WTC11 (cell line): ENCODE results near the gene KCNN1. TPM values are rescaled to one million over a fixed set of nuclear protein-coding genes. Genes with fewer than 3 reads are reported as not detected.

Experiments
- ATAC-seq: fragments of 200-7000 bp; cut with Tn5 transposase; 2 replicates; pipeline ENCODE4 v1.10.0; 2021; ENCODE audit warnings: mild to moderate bottlenecking, moderate library complexity
- CTCF ChIA-PET: fragments of 300-600 bp; sonication (Branson Sonifier 250); formaldehyde crosslinking; loops from one replicate; lab custom pipeline; 2021; ENCODE audit warnings: antibody characterized with exemption; lab: Charles Lee
- POLR2A ChIA-PET: fragments of 350-600 bp; sonication (Branson Sonifier 250); formaldehyde crosslinking; loops from one replicate; lab custom pipeline; 2021; ENCODE audit warnings: antibody characterized with exemption; lab: Charles Lee
- DNase-seq: peaks from one replicate; pipeline ENCODE4 v3.0.0; 2021; ENCODE audit warnings: low spot score
- H3K27ac Mint-ChIP-seq: 2 replicates; pipeline ENCODE4 v1.8.0; 2021; ENCODE audit warnings: mixed read lengths
- H3K27me3 Mint-ChIP-seq: 2 replicates; pipeline ENCODE4 v1.8.0; 2021; ENCODE audit warnings: low read depth, mild to moderate bottlenecking, moderate library complexity, mixed read lengths
- H3K36me3 Mint-ChIP-seq: 2 replicates; pipeline ENCODE4 v1.8.0; 2021; ENCODE audit warnings: mixed read lengths
- H3K4me1 Mint-ChIP-seq: 2 replicates; pipeline ENCODE4 v1.8.0; 2022; ENCODE audit warnings: mixed read lengths
- H3K4me3 Mint-ChIP-seq: 2 replicates; pipeline ENCODE4 v1.8.0; 2021; ENCODE audit warnings: mild to moderate bottlenecking, moderate library complexity, mixed read lengths
- H3K9me3 Mint-ChIP-seq: 2 replicates; pipeline ENCODE4 v1.8.0; 2021; ENCODE audit warnings: mixed read lengths
- ATF1 ChIP-seq: sonication (generic); formaldehyde crosslinking; IDR thresholded peaks from 2 replicates; pipeline ENCODE4 v1.8.1; 2023; ENCODE audit warnings: mild to moderate bottlenecking, moderate library complexity, missing genetic modification reagents
- CBFB ChIP-seq: sonication (generic); formaldehyde crosslinking; IDR thresholded peaks from 2 replicates; pipeline ENCODE4 v1.8.1; 2022; ENCODE audit warnings: mild to moderate bottlenecking, low read depth, missing genetic modification reagents
- FOXJ3 ChIP-seq: sonication (generic); formaldehyde crosslinking; IDR thresholded peaks from 2 replicates; pipeline ENCODE4 v1.9.0; 2021; ENCODE audit warnings: missing genetic modification reagents, mild to moderate bottlenecking, borderline replicate concordance
- NR3C1 ChIP-seq: sonication (generic); formaldehyde crosslinking; conservative IDR thresholded peaks from 2 replicates; pipeline ENCODE4 v1.8.1; 2023; ENCODE audit warnings: low read depth, mild to moderate bottlenecking, missing genetic modification reagents
- SOX15 ChIP-seq: fragments of 250-450 bp; sonication (Bioruptor Pico); IDR thresholded peaks from 2 replicates; pipeline ENCODE4 v1.9.0; 2021; ENCODE audit warnings: mild to moderate bottlenecking
- SP1 ChIP-seq: sonication (generic); formaldehyde crosslinking; conservative IDR thresholded peaks from 2 replicates; pipeline ENCODE4 v1.8.1; 2022; ENCODE audit warnings: missing genetic modification reagents
- total RNA-seq: library from RNA; stranded (reverse); gene quantifications from 3 replicates; pipeline ENCODE4 v1.2.3, GENCODE V29; 2021
- TF ChIP-seq, protein P1 (sequence below): fragments of 250-450 bp; sonication (Bioruptor Pico); IDR thresholded peaks from 2 replicates; pipeline ENCODE4 v1.9.0; 2021; ENCODE audit warnings: mild to moderate bottlenecking
- TF ChIP-seq, protein P2 (sequence below): sonication (generic); formaldehyde crosslinking; IDR thresholded peaks from 2 replicates; pipeline ENCODE4 v1.8.0; 2022; ENCODE audit warnings: mild to moderate bottlenecking, missing genetic modification reagents
- TF ChIP-seq, protein P3 (sequence below): sonication (generic); formaldehyde crosslinking; IDR thresholded peaks from 2 replicates; pipeline ENCODE4 v1.8.1; 2022; ENCODE audit warnings: mild to moderate bottlenecking, moderate library complexity, missing genetic modification reagents
- TF ChIP-seq, protein P4 (sequence below): fragments of 250-450 bp; sonication (Bioruptor Pico); IDR thresholded peaks from 2 replicates; pipeline ENCODE4 v2.1.2; 2022; ENCODE audit warnings: mild to moderate bottlenecking, moderate library complexity
- TF ChIP-seq, protein P5 (sequence below): sonication (generic); formaldehyde crosslinking; IDR thresholded peaks from 2 replicates; pipeline ENCODE4 v1.8.0; 2022; ENCODE audit warnings: mild to moderate bottlenecking, missing genetic modification reagents

The KCNN1 gene
- total RNA-seq, 1 experiment from 2014 or later, result 15.3 TPM

DNA sequence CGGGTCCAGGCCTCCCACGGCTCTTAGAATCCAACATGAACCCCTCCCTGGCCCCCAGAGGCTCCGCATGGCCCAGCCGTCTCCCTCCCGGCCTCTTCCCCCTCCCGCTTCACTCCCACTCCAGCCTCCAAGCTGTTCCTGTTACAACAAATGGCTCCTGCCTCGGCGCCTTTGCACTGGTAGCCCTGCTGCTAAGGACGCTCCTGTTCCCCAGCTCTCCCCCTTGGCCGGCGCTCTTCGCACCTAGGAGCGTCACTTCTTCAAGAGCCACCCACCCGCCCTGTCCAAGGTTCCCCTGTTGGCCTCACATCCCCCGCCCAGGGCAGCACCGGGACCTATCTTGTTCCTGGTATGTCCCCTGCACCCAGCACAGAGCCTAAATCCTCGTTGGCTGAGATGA, 24.7 kb upstream of the KCNN1 start (continued):
- TF ChIP-seq, protein P1, sequence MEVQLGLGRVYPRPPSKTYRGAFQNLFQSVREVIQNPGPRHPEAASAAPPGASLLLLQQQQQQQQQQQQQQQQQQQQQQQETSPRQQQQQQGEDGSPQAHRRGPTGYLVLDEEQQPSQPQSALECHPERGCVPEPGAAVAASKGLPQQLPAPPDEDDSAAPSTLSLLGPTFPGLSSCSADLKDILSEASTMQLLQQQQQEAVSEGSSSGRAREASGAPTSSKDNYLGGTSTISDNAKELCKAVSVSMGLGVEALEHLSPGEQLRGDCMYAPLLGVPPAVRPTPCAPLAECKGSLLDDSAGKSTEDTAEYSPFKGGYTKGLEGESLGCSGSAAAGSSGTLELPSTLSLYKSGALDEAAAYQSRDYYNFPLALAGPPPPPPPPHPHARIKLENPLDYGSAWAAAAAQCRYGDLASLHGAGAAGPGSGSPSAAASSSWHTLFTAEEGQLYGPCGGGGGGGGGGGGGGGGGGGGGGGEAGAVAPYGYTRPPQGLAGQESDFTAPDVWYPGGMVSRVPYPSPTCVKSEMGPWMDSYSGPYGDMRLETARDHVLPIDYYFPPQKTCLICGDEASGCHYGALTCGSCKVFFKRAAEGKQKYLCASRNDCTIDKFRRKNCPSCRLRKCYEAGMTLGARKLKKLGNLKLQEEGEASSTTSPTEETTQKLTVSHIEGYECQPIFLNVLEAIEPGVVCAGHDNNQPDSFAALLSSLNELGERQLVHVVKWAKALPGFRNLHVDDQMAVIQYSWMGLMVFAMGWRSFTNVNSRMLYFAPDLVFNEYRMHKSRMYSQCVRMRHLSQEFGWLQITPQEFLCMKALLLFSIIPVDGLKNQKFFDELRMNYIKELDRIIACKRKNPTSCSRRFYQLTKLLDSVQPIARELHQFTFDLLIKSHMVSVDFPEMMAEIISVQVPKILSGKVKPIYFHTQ (CRISPR knock-in tag), result no peak
- TF ChIP-seq SP1 (CRISPR knock-in tag), result no peak
- TF ChIP-seq, protein P2, sequence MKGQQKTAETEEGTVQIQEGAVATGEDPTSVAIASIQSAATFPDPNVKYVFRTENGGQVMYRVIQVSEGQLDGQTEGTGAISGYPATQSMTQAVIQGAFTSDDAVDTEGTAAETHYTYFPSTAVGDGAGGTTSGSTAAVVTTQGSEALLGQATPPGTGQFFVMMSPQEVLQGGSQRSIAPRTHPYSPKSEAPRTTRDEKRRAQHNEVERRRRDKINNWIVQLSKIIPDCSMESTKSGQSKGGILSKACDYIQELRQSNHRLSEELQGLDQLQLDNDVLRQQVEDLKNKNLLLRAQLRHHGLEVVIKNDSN (CRISPR knock-in tag), result no peak
- no peak for TF ChIP-seq SOX15 (CRISPR knock-in tag)

DNA sequence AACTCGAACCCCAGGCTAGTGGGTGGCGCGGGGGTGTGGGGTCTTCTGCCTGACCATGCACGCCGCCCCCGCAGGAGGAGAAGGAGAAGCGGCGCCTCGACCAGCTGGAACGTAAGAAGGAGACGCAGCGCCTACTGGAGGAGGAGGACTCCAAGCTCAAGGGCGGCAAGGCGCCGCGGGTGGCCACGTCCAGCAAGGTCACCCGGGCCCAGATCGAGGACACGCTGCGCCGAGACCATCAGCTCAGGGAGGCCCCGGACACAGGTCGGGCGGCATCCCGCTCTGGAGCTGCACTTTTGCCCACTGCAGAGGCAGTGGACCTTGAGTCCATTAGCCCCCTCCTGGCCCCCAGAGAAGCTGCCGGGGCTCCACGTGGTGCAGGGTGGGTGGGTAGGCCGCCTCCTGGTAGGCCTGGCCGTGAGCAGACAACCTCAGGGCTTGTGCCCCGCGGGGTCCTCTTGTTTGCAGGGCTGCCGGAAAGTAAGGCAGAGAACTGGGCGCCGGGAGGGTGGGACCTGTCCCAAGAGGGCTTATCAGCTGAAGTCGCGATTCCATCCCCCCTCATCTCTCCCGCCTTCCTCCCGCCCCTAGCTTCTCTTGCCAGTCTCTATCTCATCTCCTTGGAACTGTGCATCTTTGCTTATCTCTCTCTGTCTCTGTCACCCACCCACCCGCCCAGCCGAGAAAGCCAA, 24.2 kb upstream of the KCNN1 start:
- TF ChIP-seq ATF1 (CRISPR knock-in tag), result no peak
- TF ChIP-seq NR3C1 (CRISPR knock-in tag), result no peak
- TF ChIP-seq, protein P3, sequence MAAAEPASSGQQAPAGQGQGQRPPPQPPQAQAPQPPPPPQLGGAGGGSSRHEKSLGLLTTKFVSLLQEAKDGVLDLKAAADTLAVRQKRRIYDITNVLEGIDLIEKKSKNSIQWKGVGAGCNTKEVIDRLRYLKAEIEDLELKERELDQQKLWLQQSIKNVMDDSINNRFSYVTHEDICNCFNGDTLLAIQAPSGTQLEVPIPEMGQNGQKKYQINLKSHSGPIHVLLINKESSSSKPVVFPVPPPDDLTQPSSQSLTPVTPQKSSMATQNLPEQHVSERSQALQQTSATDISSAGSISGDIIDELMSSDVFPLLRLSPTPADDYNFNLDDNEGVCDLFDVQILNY, result no peak
- TF ChIP-seq, protein P1 (CRISPR knock-in tag), result no peak
- TF ChIP-seq CBFB (CRISPR knock-in tag), result no peak
- TF ChIP-seq FOXJ3 (CRISPR knock-in tag), result no peak
- TF ChIP-seq, protein P4, sequence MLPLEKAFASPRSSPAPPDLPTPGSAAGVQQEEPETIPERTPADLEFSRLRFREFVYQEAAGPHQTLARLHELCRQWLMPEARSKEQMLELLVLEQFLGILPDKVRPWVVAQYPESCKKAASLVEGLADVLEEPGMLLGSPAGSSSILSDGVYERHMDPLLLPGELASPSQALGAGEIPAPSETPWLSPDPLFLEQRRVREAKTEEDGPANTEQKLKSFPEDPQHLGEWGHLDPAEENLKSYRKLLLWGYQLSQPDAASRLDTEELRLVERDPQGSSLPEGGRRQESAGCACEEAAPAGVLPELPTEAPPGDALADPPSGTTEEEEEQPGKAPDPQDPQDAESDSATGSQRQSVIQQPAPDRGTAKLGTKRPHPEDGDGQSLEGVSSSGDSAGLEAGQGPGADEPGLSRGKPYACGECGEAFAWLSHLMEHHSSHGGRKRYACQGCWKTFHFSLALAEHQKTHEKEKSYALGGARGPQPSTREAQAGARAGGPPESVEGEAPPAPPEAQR (CRISPR knock-in tag), result no peak
- TF ChIP-seq, protein P5, sequence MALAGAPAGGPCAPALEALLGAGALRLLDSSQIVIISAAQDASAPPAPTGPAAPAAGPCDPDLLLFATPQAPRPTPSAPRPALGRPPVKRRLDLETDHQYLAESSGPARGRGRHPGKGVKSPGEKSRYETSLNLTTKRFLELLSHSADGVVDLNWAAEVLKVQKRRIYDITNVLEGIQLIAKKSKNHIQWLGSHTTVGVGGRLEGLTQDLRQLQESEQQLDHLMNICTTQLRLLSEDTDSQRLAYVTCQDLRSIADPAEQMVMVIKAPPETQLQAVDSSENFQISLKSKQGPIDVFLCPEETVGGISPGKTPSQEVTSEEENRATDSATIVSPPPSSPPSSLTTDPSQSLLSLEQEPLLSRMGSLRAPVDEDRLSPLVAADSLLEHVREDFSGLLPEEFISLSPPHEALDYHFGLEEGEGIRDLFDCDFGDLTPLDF (CRISPR knock-in tag), result no peak
- ChIA-PET POLR2A (interaction anchor here (0.6 to 2.1 kb wide), 6 partner anchors 10 to 112 kb away, joined by 3 to 27 read pairs (median 5); partner anchors contain the start of gene CCDC124), CTCF (interaction anchor here (0.6 to 5.2 kb wide), 18 partner anchors 8 to 525 kb away, joined by 3 to 89 read pairs (median 6); partner anchors contain the start of genes ARRDC2, CCDC124, PIK3R2 and RPL18A)
- Mint-ChIP-seq H3K27ac (no peak overlapping the region), H3K4me1 (peaks cover 27% of the 10 kb centered on the region), H3K36me3 (peaks cover 6% of the 10 kb centered on the region), H3K9me3 (no peaks in the 10 kb centered on the region), H3K4me3 (peak overlapping the region; percentile 66), H3K27me3 (peaks cover 2% of the 10 kb centered on the region; the same call in 1 of the 2 replicates)
- peak; percentile 63 for DNase-seq
- ATAC-seq, result peak; percentile 4
